ENCODE data around the gene HEG1. TPM values are rescaled to one million over a fixed set of nuclear protein-coding genes. Genes with fewer than 3 reads are reported as not detected.

Gene HEG1
- total RNA-seq, 4 donors from 2014 or later = 6.0 to 52.8 (median 10.9) TPM

GRCh38 chr3:125005222-125005621 is 50.6 kb downstream of the HEG1 start:
- no peak for TF ChIP-seq CTCF (IDR thresholded peaks at IDR 0.05)
- no peak for TF ChIP-seq POLR2A (IDR thresholded peaks at IDR 0.05)
- no peak overlapping the region for H3K4me3 ChIP-seq
- no peaks in the 10 kb centered on the region for H3K27me3 ChIP-seq
- no peaks in the 10 kb centered on the region for H3K9me3 ChIP-seq
- DNase-seq = no peak
- H3K4me1 ChIP-seq = peaks cover 0 to 27% (median 0%) of the 10 kb centered on the region in 4 donors
- H3K27ac ChIP-seq = no peak overlapping the region
- H3K36me3 ChIP-seq = peaks cover 0 to 11% (median 0%) of the 10 kb centered on the region in 3 donors

GRCh38 chr3:125003859-125004595 is 51.8 kb downstream of the HEG1 start:
- TF ChIP-seq CTCF (IDR thresholded peaks at IDR 0.05) (no peak), POLR2A (IDR thresholded peaks at IDR 0.05) (no peak)
- Histone ChIP-seq H3K27me3 (no peaks in the 10 kb centered on the region), H3K4me3 (no peak overlapping the region), H3K36me3 (peaks cover 0 to 9% (median 0%) of the 10 kb centered on the region in 3 donors), H3K9me3 (no peaks in the 10 kb centered on the region), H3K27ac (peak overlapping the region in 1 of 4 donors; percentile 53), H3K4me1 (peaks cover 0 to 27% (median 0%) of the 10 kb centered on the region in 4 donors)
- no peak for DNase-seq

GRCh38 chr3:125003369-125003853 is 52.4 kb downstream of the HEG1 start:
- Histone ChIP-seq H3K27ac (peak overlapping the region in 1 of 4 donors; percentile 53), H3K36me3 (peaks cover 0 to 6% (median 0%) of the 10 kb centered on the region in 3 donors), H3K27me3 (no peaks in the 10 kb centered on the region), H3K9me3 (no peaks in the 10 kb centered on the region), H3K4me1 (peaks cover 0 to 27% (median 0%) of the 10 kb centered on the region in 4 donors), H3K4me3 (no peak overlapping the region)
- no peak for TF ChIP-seq POLR2A (IDR thresholded peaks at IDR 0.05)
- TF ChIP-seq CTCF (IDR thresholded peaks at IDR 0.05) = no peak
- DNase-seq = no peak

- Histone ChIP-seq H3K27me3 (no peaks in the 10 kb centered on the region), H3K9me3 (no peaks in the 10 kb centered on the region), H3K27ac (peak overlapping the region in 1 of 4 donors; percentile 53), H3K36me3 (peaks cover 0 to 8% (median 0%) of the 10 kb centered on the region in 3 donors), H3K4me1 (peaks cover 0 to 27% (median 0%) of the 10 kb centered on the region in 4 donors), H3K4me3 (no peak overlapping the region)
- no peak for TF ChIP-seq POLR2A (IDR thresholded peaks at IDR 0.05)
- no peak for TF ChIP-seq CTCF (IDR thresholded peaks at IDR 0.05)
- no peak for DNase-seq
These were observed 53.1 kb downstream of the HEG1 start for GRCh38 chr3:125002414-125003368.

GRCh38 chr3:125001557-125002413 is 54.0 kb downstream of the HEG1 start:
- Histone ChIP-seq H3K27ac (peak overlapping the region in 1 of 4 donors; percentile 53), H3K9me3 (no peaks in the 10 kb centered on the region), H3K27me3 (no peaks in the 10 kb centered on the region), H3K4me3 (no peak overlapping the region), H3K36me3 (peaks cover 0 to 15% (median 0%) of the 10 kb centered on the region in 3 donors), H3K4me1 (peaks cover 0 to 27% (median 0%) of the 10 kb centered on the region in 4 donors)
- TF ChIP-seq CTCF (IDR thresholded peaks at IDR 0.05) (no peak), POLR2A (IDR thresholded peaks at IDR 0.05) (no peak)
- DNase-seq = no peak

All from Peyer's patch (tissue), 4 donors.